UCSD-AML1 (cell line): ENCODE data around the gene SPHK2.
"Not testable (repeated sequence)": the region's sequence is repeated elsewhere in the genome, so short reads cannot be mapped to it uniquely, and the experiment has no call there.

Experiments used
- DNase-seq: peaks from one replicate; lab custom pipeline; 2025; ENCODE audit not compliant: unreplicated experiment; lab: John Stamatoyannopoulos, UW

SPHK2 gene, protein sequence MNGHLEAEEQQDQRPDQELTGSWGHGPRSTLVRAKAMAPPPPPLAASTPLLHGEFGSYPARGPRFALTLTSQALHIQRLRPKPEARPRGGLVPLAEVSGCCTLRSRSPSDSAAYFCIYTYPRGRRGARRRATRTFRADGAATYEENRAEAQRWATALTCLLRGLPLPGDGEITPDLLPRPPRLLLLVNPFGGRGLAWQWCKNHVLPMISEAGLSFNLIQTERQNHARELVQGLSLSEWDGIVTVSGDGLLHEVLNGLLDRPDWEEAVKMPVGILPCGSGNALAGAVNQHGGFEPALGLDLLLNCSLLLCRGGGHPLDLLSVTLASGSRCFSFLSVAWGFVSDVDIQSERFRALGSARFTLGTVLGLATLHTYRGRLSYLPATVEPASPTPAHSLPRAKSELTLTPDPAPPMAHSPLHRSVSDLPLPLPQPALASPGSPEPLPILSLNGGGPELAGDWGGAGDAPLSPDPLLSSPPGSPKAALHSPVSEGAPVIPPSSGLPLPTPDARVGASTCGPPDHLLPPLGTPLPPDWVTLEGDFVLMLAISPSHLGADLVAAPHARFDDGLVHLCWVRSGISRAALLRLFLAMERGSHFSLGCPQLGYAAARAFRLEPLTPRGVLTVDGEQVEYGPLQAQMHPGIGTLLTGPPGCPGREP

DNA sequence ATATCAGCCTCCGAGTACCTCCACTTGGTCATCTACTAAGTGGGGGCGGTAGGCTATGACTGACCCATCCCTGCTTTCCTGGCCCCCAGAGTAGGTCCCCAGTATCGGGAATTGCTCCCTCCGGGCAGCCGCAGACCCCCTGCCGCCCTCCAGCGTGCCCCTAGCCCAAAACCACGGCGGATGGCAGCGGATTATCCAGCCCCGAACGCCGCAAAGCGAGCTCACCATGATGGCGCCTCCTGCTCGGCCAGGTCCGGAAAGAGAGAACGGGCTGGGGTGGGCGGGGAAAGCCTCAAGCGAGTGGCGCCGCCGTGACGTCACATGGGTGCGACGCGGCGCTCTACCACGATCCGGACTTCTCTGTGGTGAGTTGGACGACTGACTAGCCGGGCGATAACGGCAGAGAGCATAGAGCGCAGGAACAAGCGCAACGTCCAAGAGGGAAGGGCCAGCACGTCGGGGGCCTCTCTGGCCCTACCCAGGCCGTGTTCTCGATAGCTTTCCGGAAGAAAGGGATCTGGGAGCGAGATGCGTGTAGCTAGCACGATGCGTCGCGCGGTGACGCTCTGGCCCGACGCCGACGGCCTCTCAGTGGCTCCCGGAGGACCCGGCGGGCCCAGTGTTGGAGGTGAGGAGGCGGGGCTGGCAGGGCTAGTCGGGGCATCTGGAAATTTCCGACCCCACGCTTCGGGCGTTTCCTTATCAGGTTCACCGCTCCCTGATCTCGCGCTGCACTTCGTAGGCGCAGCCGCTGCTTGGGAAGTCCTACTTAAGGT lies at the start of gene SPHK2, which contains the start of gene RPL18:
Gene SPHK2 (plus strand): TSS at position 591 of the 776 bp plus-strand sequence. CDS start 1,009 bp downstream, outside the sequence.
Gene RPL18 (minus strand): TSS at position 263 of the 776 bp plus-strand sequence. CDS start 35 bp downstream, at position 228.
- DNase-seq = peak; percentile 99

DNA sequence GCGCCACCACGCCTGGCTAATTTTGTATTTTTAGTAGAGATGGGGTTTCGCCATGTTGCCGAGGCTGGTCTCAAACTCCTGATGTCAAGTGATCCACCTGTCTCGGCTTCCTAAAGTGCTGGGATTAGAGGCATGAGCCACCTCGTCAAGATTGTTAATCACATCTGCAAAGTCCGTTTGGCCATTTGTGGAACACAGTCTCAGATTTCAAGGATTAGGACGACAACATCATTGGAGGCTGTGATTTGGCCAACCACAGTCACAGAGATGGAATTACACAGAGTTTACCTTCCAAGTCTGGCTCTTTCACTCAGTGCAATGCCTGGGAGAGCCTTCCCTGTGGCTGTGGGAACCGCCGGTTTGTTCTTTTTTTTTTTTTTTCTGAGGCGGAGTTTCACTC lies 49.5 kb upstream of the SPHK2 start:
- no peak for DNase-seq

DNA sequence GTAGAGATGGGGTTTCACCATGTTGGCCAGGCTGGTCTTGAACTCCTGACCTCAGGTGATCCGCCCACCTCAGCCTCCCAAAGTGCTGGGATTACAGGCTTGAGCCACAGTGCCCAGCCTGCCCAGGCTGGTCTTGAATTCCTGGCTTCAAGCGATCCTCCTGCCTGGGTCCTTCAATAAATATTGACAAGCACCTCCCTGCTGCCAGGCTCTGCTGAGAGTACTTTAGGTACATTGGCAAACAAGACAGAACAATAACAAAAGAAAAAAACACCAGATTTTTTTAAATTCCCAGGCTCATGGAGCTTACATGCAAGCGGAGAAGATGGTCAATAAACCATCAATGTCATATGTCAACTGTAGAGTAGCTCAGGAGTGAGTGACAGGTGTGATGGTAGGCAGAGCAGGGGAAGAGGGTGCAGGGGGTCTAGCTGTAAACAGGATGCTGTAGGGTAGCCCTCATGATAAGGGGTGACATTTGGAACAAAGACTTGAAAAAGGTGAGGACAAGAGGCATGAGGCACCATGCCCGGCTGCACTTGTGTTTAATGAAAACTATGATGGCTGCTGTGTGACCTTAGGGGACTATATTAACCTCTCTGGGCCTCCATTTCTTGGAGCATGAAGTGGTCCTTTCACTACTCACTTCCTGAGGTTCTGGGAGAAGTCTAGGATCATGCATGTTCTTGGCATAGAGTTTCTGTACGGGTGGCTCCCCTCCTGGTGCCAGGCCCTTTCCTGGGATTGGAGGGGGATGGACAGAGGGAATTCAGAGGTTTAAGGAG lies 47.7 kb upstream of the SPHK2 start:
- no peak for DNase-seq

DNA sequence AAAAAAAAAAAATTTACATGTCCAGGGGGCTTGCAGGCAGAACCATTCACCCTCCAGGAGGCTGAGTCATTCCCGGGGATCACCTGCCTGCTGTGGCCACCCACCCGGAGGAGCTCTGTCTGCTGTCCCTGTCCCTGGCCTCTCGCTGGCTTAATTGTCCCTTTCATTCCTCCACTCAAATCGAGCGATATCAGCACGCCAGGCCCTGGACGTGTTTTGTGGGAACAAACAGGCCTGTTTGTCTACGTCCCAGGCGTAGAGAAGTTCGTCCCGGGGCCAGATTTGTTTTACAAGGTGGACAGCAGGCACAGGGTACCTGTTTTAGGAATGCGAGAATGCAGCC lies 46.2 kb upstream of the SPHK2 start:
- DNase-seq = no peak

DNA sequence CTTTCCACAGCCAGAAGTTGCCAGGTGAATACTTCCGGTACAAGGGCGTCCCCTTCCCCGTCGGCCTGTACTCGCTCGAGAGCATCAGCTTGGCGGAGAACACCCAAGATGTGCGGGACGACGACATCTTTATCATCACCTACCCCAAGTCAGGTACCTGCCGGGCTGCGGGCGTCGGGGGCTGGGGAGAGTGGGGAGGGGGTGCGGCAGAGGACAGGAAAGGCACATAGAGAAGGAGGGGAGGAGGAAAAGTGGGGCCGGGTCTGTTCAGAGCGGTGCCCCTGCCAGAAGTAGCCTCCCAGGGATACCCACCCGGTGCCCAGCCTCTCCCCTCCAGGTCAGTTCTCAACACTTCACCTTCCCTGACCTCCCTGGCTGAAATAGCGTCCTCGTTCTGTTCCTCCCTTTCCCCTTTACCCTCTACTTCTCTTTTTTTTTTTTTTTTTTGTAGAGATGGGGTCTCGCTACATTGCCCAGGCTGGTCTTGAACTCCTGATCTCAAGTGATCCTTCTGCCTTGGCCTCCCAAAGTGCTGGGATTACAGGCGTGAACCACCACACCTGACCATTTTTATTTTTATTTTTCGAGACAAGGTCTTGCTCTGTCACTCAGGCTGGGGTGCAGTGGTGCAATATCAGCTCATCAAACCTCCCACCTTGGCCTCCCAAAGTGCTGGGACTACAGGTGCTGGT lies 43.2 kb upstream of the SPHK2 start:
- no peak for DNase-seq

DNA sequence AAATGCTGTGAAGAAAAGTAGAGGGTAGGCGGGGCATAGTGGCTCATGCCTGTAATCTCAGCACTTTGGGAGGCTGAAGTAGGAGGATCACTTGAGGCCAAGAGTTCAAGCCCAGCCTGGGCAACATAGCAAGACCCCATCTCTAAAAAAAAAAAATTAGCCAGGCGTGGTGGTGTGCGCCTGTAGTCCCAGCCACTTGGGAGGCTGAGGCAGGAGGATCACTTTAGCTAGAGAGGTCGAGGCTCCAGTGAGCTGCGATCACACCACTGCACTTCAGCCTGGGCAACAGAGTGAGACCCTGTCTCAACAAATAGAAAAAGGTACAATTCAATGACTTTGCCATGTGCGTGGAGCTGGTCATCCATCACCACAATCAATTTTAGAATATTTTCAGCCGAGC lies 41.4 kb upstream of the SPHK2 start:
- not testable (repeated sequence) for DNase-seq

DNA sequence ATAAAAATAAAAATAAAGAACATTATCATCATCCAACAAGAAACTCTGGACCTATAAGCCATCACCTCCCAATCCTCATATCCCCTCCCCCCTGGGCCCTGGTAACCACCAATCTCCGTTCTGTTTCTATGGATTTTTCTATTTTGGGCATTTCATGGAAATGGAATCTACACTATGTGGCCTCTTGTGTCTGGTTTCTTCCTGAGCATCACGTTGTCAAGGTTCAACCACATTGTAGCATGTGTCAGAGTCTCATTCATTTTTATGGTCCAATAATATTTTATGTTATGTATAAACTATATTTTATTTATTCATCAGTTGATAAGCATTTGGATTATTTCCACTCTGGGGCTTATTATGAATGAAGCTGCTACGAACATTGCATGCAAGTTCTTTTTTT lies 40.4 kb upstream of the SPHK2 start:
- DNase-seq = no peak

DNA sequence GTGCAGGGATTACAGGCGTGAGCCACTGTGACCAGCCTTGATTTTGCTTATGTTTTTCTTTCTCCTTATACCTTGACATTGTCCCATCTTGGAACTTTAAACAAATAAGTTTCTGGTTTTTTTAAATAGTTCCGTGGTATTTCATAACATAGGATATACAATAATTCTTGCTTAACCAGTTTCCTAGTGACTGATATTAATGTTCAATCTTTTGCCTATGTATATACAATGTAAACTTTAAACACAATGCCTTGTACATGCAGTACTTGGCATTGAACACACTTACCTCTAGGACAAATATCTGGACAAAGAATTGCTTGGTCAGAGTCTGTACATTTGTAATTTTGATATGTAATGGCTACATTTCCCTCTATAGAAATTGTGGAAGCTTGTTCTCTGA lies 37.1 kb upstream of the SPHK2 start:
- no peak for DNase-seq

DNA sequence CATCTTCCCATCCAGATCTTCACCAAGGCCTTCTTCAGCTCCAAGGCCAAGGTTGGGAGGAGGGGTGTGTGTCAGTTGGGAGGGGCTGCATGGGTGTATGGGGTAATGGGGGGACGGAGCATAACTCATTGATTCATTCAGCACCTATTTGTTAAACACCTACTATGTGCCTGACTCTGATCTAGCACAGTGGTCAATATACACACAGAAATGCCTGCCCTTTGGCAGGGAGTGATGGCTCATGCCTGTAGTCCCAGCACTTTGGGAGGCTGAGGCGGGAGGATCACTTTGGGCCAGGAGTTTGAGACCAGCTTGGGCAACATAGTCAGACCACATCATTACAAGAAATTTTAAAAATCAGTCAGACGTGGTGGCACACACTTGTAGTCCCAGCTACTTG lies 31.9 kb upstream of the SPHK2 start:
- DNase-seq = no peak

DNA sequence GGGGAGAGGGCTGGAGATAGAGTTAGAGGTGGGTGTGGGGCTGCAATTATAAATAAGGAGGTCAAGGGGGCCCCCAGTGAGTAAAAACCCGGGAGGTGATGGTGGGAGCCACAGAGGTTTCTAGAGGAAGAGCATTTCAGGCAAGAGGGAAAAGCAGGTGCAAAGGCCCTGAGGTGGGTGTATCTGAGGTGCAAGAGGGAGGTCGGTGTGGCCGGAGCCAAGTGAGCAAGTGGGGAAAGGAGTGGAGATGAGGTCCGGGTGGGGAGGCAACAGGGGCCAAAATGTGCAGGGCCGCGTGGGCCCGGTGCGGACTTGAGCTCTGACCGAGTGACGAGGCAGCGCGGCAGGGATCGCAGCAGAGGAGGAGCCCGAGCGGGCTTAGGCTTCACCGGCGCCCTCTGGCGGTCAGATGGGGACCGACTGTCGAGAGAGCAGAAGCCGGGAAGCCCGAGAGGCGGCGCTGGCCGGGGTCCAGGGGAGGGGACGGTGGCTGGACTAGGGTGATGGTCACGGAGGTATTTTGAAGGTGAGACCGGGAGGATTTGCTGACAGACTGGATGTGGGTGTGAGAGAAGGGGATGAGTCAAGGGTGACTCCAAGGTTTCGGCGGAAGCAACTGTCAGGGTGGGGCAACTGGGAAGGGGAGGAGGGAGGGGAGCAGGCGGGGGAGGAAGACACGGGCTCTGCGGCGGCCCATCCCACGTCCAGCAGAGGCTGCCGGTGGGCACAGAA lies 30.5 kb upstream of the SPHK2 start:
- DNase-seq = peak; percentile 87

DNA sequence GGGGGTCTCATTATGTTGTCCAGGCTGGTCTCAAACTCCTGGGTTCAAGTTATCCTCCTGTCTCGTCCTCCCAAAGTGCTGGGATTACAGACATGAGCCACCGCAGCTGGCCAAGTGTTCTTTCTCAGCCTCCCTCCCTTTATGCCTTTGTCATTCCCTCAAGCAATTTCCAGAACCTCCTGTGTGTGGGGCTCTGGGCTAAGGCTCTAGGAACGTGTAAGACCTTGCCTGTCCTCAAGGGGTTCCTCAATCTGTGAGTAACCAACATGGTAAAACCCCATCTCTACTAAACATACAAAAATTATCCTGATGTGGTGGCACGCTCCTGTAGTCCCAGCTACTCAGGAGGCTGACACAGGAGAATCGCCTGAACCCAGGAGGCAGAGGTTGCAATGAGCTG lies 28.3 kb upstream of the SPHK2 start:
- no peak for DNase-seq

DNA sequence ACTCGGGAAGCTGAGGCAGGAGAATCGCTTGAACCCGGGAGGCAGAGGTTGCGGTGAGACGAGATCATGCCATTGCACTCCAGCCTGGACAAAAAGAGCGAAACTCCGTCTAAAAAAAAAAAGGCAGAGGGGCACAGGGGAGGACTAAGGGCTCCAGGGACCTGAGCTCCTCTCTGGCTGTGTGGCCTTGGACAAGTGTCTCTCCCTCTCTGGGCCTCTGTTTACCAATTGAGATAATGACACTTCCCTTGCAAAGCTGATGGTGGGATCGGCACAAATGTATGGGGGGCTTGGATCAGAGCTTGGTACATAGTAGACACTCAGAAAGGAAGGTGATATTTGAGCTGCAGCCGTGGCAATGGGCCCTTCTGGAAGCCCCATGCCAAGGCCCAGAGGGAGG lies 24.1 kb upstream of the SPHK2 start:
- no peak for DNase-seq

DNA sequence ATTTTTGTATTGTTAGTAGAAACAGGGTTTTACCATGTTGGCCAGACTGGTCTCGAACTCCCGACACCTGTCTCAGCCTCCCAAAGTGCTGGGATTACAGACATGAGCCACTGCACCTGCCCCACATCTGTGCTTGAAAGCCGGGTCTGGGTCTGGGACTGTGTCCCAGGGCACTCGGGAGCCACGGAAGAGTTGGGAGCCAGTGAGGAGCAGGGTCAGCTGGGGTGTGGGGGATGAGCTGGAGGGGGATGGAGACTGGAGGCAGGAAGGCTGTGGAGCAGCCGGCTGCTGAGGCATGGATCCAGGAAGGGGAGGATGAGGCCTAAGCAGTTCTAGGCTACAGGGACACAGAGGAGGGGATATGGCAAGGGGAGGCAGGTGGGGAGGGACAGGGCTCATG lies 23.5 kb upstream of the SPHK2 start:
- no peak for DNase-seq

DNA sequence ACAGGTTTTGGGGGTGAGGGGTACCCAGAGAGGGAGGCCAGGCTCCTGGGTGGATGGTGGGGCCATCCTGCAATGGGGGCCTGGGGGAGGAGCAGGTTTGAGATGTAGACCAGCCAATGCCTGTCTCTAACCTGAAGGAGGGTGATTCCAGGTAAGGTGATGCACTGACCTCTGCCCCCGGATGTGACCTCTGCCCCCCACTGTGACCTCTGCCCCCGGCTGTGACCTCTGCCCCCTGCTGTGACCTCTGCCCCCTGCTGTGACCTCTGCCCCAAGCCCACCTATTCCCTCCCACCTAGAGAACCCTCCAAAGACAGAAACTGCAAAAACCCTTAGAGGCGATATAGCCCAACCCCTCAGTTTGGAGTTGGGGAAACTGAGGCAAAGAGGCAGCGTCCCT lies 23.1 kb upstream of the SPHK2 start:
- DNase-seq = no peak

DNA sequence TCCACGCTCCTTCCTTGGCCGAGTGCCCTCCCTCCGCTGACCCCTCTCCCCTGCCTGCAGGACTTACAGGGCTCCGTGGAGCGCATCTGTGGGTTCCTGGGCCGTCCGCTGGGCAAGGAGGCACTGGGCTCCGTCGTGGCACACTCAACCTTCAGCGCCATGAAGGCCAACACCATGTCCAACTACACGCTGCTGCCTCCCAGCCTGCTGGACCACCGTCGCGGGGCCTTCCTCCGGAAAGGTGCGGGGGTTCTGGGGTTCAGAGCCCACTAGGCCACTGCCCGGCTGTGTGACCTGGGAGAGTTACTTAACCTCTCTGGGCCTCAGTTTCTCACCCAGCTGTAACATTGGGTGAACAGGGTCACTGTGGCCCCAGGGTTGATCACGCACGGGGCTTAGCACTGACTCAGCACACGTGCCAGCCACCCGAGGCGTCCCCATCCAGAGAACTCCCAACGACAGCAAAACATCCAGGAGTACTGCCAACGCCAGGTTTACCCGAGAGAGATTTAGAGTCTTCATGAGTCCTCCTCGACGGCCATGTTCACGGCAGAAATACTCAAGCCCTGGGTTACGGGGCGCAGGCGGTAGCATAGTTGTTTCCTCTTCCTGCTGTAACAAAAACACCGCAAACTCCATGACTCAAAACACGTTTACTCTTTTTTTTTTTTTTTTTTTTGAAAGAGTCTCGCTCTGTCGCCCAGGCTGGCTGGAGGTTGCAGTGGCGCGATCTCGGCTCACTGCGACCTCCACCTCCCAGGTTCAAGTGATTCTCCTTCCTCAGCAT lies 22.4 kb upstream of the SPHK2 start:
- DNase-seq = no peak

DNA sequence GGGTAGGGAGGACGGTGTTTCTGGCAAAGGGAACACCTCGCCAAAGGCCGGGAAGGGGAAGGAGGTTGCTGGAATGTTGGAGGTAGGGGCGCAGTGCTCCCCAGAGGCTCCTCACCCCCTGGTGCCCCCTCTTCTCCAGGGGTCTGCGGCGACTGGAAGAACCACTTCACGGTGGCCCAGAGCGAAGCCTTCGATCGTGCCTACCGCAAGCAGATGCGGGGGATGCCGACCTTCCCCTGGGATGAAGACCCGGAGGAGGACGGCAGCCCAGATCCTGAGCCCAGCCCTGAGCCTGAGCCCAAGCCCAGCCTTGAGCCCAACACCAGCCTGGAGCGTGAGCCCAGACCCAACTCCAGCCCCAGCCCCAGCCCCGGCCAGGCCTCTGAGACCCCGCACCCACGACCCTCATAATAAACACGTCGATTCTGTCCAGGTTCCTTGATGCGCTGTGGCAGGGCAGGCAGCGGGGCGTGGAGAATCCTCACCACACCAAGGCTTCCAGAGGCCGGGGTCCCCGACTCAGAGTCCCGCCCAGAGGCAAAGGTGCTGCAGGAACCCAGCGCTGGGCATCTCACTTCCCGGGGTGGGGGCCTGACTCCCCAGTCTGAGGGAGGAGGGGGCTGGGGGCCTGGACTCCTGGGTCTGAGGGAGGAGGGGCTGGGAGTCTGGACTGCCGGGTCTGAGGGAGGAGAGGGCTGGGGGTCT lies 20.2 kb upstream of the SPHK2 start:
- DNase-seq = no peak

DNA sequence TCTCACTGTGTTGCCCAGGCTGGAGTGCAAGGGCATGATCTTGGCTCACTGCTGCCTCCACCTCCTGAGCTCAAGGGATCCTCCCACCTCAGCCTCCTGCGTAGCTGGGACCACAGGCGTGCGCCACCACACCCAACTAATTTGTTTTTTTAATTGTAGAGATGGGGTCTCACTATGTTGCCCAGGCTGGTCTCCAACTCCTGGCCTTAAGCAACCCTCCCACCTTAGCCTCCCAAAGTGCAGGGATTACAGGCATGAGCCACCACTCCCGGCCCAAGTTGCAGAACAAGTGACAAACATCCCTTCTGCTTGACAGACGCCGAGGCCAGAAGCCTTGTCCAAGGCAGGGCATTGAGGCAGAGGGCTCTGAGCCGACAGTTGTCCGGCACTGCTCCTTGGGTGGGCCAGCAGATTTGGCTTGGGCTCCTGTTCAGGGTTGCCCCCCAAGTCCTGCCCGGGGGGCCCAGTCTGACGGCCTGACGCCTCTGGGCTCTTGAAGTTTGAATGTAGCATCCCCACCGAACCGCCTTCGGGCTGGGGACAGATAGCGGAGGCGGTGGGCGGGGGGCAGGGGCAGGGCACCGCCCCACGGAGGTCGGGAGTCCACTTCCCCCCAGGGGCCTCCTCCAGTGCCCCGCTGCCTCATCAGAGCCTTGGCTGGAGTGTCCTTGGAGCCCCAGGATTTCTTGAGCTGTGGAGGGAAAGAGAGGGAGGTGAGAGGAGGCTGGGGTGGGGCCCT lies 18.5 kb upstream of the SPHK2 start:
- DNase-seq = no peak

DNA sequence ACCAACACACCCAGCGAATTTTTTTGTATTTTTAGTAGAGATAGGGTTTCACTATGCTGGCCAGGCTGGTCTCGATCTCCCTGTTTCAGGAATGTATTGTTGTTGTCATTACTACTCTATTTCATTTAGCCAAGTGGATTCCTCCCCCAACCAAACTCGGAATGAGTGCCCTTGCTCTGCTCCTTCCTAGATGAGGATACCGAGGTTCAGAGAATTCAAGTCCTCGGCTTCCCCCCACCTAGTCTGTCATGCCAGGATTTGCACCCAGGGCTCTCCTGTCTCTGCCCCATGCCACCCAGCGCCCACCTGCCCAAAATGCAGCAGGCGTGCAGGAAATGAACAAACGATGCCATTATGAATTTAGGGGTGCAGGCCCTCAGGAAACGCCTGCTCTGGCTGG lies 16.3 kb upstream of the SPHK2 start:
- no peak for DNase-seq
